ENCODE measurements around the gene AARS2.

AARS2 gene

DNA sequence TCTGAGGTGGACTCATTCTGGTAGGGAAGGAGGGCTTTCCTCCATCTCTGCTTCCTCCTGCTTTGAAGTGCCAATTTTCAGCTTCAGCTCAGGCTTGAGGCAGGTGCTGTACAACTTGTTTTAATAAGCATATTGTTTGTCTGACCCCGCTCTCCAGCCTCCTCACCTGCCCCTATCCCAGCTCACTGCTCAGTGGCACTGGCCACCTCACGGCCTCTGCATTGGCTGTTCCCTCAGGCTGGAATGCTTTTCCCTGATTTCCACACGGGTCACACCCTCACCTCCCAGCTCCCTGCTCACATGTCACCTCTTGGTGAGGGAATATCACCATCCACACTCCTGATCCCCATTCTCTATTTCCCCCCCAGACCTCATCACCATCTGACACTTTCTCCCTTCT lies 14.3 kb downstream of the AARS2 start:
- no peak for DNase-seq

DNA sequence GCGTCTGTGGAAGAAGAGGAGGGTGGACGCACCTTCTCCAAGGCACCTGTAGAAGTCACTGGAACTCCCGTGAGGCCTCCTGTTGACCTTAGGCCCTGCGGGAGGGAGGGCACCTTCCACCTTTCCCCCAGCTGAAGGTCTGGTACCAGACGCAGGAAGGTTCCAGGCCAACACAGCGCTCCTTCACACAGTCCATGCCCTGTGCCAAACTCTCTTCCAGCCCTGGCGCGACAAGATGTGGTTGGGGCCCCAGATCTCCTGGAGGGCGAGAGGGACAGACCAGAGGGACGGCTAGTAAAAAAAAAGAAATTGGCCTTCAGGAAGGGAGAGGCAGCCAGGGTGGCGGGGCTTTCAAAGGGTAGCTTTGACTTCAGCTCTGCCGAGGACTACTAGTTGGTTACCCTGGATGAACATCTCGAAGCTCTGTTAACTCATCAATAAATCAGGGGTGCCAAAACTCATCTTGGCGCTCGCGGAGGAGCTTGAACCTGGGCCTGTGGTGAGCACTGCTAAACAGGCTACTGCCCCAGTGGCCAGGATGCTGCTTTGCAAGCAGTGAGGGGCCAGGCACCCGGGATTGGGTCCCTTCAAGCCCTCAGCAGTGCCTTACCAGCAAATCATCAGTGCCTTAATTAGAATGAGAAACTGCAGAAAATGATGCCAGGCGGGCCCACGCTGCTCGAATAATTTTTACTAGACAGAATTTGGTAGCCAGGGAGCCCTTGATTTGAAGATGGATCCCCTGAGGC lies 14.9 kb downstream of the AARS2 start:
- DNase-seq, result no peak

- peak; percentile 17 for DNase-seq
Observed at GRCh38 chr6:44297063-44298038, 15.8 kb downstream of the AARS2 start.

- DNase-seq, result no peak
Observed at GRCh38 chr6:44294832-44295791, 18.0 kb downstream of the AARS2 start.

DNA sequence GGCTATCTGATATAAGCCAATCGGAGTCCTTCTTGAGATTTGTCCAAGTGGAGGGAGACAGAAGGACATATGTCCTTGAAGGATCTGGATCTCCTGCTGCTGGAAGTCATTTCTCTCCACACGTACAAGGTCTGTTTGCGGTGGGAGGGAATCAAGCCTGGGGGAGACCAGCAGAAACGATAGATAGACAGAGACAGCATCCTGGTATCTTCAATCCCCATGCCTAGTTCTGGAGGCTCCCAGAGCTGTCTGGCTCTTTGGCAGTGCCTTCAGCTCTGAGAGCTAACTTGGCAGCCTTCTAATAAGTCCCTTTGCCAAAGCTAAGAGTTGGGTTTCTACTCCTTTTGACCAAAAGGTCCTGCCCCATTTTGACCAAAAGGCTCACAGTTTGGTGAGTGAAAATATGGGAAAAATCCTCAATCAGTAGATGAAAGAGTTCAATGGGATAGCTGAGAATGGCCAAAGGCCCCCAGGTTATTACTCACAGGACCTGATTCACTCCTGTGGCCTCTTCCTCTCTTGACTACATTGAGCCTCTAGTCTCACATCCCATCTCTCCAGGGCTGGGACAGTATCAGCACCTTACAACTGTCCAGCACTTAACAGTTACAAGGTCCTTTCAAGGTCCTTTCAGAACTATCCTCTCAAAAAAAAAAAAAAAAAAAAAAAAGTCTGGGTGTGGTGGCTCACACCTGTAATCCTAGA lies 20.3 kb downstream of the AARS2 start:
- no peak for DNase-seq

DNA sequence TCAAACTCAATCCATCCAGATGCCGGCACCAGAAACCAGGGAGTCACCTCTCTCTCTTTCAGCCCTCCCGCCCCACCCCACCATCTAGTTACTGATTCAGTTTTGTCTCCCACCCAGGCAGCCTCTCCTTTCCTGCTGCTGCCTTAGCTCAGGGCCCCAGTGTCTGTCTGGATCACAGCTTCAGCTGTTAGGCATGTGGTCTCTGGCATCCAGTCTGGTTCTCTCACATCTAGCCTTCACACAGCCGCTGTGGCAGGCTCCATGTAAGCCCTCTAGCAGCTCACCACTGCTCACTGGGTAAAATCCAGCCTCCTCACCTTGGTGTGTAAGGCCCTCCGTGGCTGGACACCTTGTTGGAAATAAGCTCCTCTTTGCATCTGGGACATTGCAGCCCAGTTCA lies 21.3 kb downstream of the AARS2 start:
- DNase-seq, result no peak

GRCh38 chr6:44289726-44290260 lies 23.4 kb downstream of the AARS2 start:
- DNase-seq, result no peak

- DNase-seq, result no peak
Observed at GRCh38 chr6:44286747-44287146, 26.4 kb downstream of the AARS2 start.

- DNase-seq, result no peak
Observed at GRCh38 chr6:44286285-44286565, 26.9 kb downstream of the AARS2 start.

DNA sequence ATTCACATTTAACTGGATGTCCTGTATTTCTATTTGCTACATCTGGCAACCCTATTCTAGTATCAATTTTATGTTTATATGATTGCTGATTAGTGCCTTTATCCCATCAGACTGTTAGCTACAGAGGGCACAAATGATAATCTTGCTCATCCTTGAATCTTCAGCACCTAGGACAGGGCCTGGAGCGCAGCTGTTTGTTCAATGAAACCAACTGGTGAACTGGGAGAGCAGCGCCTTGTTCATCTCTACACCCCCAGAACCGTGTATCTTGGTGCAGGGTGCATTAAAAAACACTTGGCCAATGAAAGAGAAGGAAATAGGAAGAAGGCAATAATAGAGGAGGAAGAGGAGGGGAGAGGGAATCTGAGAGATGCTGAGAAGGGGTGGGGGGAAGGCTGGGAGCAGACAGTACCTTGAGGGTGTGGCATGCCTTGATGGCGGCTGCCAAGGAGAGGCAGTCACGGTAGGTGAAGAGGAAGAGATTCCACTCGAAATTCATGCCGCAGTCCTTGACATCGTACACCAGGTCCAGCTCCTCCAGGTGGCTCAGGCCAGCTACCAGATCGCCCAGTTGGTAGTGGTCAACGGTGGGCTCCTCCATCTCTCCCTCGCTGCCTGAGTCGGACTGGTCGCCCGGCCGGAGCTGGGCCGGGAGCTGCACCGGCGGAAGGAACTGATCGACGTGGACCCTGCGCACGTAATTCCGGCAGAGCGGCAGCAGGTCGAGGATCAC lies 27.4 kb downstream of the AARS2 start:
- DNase-seq, result no peak

GRCh38 chr6:44284867-44285266 lies 28.3 kb downstream of the AARS2 start:
- DNase-seq, result no peak

- DNase-seq, result no peak
Observed at GRCh38 chr6:44284121-44284520, 29.0 kb downstream of the AARS2 start.

GRCh38 chr6:44278774-44279697 lies 34.1 kb downstream of the AARS2 start:
- DNase-seq, result no peak

GRCh38 chr6:44278315-44278714 lies 34.8 kb downstream of the AARS2 start:
- no peak for DNase-seq

GRCh38 chr6:44277763-44278162 lies 35.4 kb downstream of the AARS2 start:
- DNase-seq, result no peak

GRCh38 chr6:44276667-44277640 lies 36.2 kb downstream of the AARS2 start:
- no peak for DNase-seq

- no peak for DNase-seq
Observed at GRCh38 chr6:44275749-44276648, 37.1 kb downstream of the AARS2 start.

GRCh38 chr6:44275271-44275748 lies 37.8 kb downstream of the AARS2 start:
- no peak for DNase-seq
